SK-N-SH (cell line): ENCODE measurements around the gene FRMD3. TPM values are rescaled to one million over a fixed set of nuclear protein-coding genes. Genes with fewer than 3 reads are reported as not detected.
A peak's percentile ranks its signal among the peaks of the same experiment; 100 is the strongest.

Experiments
- CTCF ChIA-PET: fragments of 300-600, 350-600 bp; formaldehyde crosslinking; extraction: SDS; loops from one replicate; lab custom pipeline; 2021; lab: Yijun Ruan, JAX
- POLR2A ChIA-PET: fragments of 350-600 bp; sonication (Branson Sonifier 250); formaldehyde crosslinking; extraction: SDS; loops from one replicate; lab custom pipeline; 2020; ENCODE audit warnings: antibody characterized with exemption, inconsistent platforms; lab: Yijun Ruan, JAX
- DNase-seq: peaks from one replicate; pipeline ENCODE4 v3.0.0; 2012
- H2AFZ ChIP-seq: fragments of 200-600 bp; sonication (generic); 2 replicates; pipeline ENCODE4 v1.8.1; 2016; ENCODE audit warnings: antibody characterized with exemption, mild to moderate bottlenecking, low read depth
- H3F3A ChIP-seq: fragments of 200-600 bp; sonication (generic); replicated peaks from 2 replicates; pipeline ENCODE3; 2016; ENCODE audit warnings: antibody characterized with exemption, mild to moderate bottlenecking; ENCODE audit not compliant: insufficient read depth
- H3K27ac ChIP-seq, 2 experiments: fragments of 200-500 bp in 1 of 2; fragments of 200-600 bp in 1 of 2; sonication (Bioruptor generic) in 1 of 2; sonication (generic), shearing (Covaris generic) in 1 of 2; 2 replicates each; pipeline versions ENCODE4 v1.5.1 to v1.6.1; 2014 to 2016; ENCODE audit warnings: low read depth in 2 of 2, inconsistent platforms in 1 of 2, low read length in 1 of 2, mild to moderate bottlenecking in 1 of 2, mixed read lengths in 1 of 2
- H3K27me3 ChIP-seq: fragments of 200-600 bp; sonication (generic), shearing (Covaris generic); 2 replicates; pipeline ENCODE4 v1.6.1; 2016; ENCODE audit warnings: mixed run types; ENCODE audit not compliant: insufficient read depth
- H3K36me3 ChIP-seq, 2 experiments: fragments of 200-500 bp in 1 of 2; fragments of 200-600 bp in 1 of 2; sonication (Bioruptor generic) in 1 of 2; sonication (generic) in 1 of 2; replicated peaks in 1 of 2; 2 replicates each; pipeline versions ENCODE3 to v1.5.1; 2014 to 2016; ENCODE audit warnings: low read length in 1 of 2, mild to moderate bottlenecking in 1 of 2; ENCODE audit not compliant: insufficient read depth in 2 of 2, control insufficient read depth in 1 of 2
- H3K4me1 ChIP-seq, 2 experiments: fragments of 200-500 bp in 1 of 2; fragments of 200-600 bp in 1 of 2; sonication (Bioruptor generic) in 1 of 2; sonication (generic), shearing (Covaris generic) in 1 of 2; 2 replicates each; pipeline versions ENCODE4 v1.5.1 to v1.6.1; 2014 to 2016; ENCODE audit warnings: low read depth in 1 of 2, low read length in 1 of 2, mixed run types in 1 of 2; ENCODE audit not compliant: insufficient read depth in 2 of 2, control insufficient read depth in 1 of 2
- H3K4me2 ChIP-seq: fragments of 200-600 bp; sonication (generic), shearing (Covaris generic); 2 replicates; pipeline ENCODE4 v1.6.1; 2017; ENCODE audit warnings: mixed run types
- H3K4me3 ChIP-seq, 2 experiments: fragments of 200-500 bp in 1 of 2; fragments of 200-600 bp in 1 of 2; sonication (Bioruptor generic) in 1 of 2; sonication (generic), shearing (Covaris generic) in 1 of 2; 2 replicates each; pipeline versions ENCODE4 v1.5.1 to v1.8.1; 2014 to 2016; ENCODE audit warnings: low read depth in 2 of 2, inconsistent platforms in 1 of 2, low read length in 1 of 2, mild to moderate bottlenecking in 1 of 2, mixed read lengths in 1 of 2, moderate library complexity in 1 of 2
- H3K79me2 ChIP-seq: fragments of 200-600 bp; sonication (generic); 2 replicates; pipeline ENCODE4 v1.8.1; 2017; ENCODE audit warnings: mild to moderate bottlenecking; ENCODE audit not compliant: insufficient read depth
- H3K9ac ChIP-seq: fragments of 200-600 bp; sonication (generic); 2 replicates; pipeline ENCODE4 v1.6.1; 2017; ENCODE audit warnings: mixed run types
- H3K9me2 ChIP-seq: fragments of 200-600 bp; sonication (generic); 2 replicates; pipeline ENCODE4 v1.6.1; 2017; ENCODE audit warnings: mixed run types
- H3K9me3 ChIP-seq: fragments of 200-600 bp; sonication (generic); 2 replicates; pipeline ENCODE4 v1.6.1; 2017; ENCODE audit warnings: mixed run types, mild to moderate bottlenecking, moderate library complexity
- H4K20me1 ChIP-seq: fragments of 200-600 bp; sonication (generic); 2 replicates; pipeline ENCODE4 v1.6.1; 2017; ENCODE audit warnings: mild to moderate bottlenecking, mixed run types; ENCODE audit not compliant: insufficient read depth
- EP300 ChIP-seq, 2 experiments: IDR thresholded peaks; 2 replicates each; pipeline versions ENCODE4 v1.4.0 to v1.6.1; 2012; ENCODE audit warnings: borderline replicate concordance in 1 of 2, low read depth in 1 of 2, low read length in 1 of 2
- GATA2 ChIP-seq: sonication (generic); formaldehyde crosslinking; IDR thresholded peaks from 2 replicates; pipeline ENCODE4 v1.5.0; 2020; ENCODE audit warnings: mild to moderate bottlenecking, missing genetic modification reagents
- MEF2A ChIP-seq: IDR thresholded peaks from 2 replicates; pipeline ENCODE4 v1.4.0; 2012; ENCODE audit warnings: low read depth, borderline replicate concordance
- NFIC ChIP-seq: IDR thresholded peaks from 2 replicates; pipeline ENCODE4 v1.4.0; 2012; ENCODE audit warnings: borderline replicate concordance
- RCOR1 ChIP-seq: fragments of 150-350 bp; IDR thresholded peaks from 2 replicates; pipeline ENCODE4 v1.6.1; 2017; ENCODE audit warnings: antibody characterized with exemption, low read length
- RFX5 ChIP-seq: IDR thresholded peaks from 2 replicates; pipeline ENCODE4 v1.6.1; 2012; ENCODE audit warnings: mild to moderate bottlenecking, improper control_type of control experiment, low read length
- SIN3A ChIP-seq: IDR thresholded peaks from 2 replicates; pipeline ENCODE4 v1.6.1; 2012; ENCODE audit warnings: low read depth, mild to moderate bottlenecking, low read length, moderate library complexity, borderline replicate concordance
- TAF1 ChIP-seq: IDR thresholded peaks from 2 replicates; pipeline ENCODE4 v1.6.1; 2012; ENCODE audit warnings: low read depth, mild to moderate bottlenecking, low read length, moderate library complexity, borderline replicate concordance
- TCF12 ChIP-seq: IDR thresholded peaks from 2 replicates; pipeline ENCODE4 v1.4.0; 2012
- TEAD4 ChIP-seq: IDR thresholded peaks from 2 replicates; pipeline ENCODE4 v1.4.0; 2012; ENCODE audit warnings: mild to moderate bottlenecking, borderline replicate concordance; ENCODE audit not compliant: insufficient read depth
- WGBS: methylation state at CpG from one replicate; pipeline ENCODE4 v1.1.6; 2017; ENCODE audit warnings: low lambda C conversion rate; 5-methylcytosine and 5-hydroxymethylcytosine counted together
- polyA plus RNA-seq, 3 experiments: library from polyadenylated mRNA; depleted of rRNA; stranded (reverse); fragments of >200 nt; gene quantifications; 2 replicates each; pipeline ENCODE4 v1.2.3, GENCODE V29; 2012
- TF ChIP-seq, protein P1 (sequence below): fragments of 150-350 bp; IDR thresholded peaks from 2 replicates; pipeline ENCODE4 v1.6.1; 2016; ENCODE audit warnings: mild to moderate bottlenecking, low read depth, low read length
- TF ChIP-seq, protein P2 (sequence below): fragments of 200-600 bp; sonication (generic); IDR thresholded peaks from 2 replicates; pipeline ENCODE4 v1.6.1; 2017; ENCODE audit warnings: antibody characterized with exemption, mild to moderate bottlenecking, moderate library complexity
- TF ChIP-seq, protein P3 (sequence below): IDR thresholded peaks from 2 replicates; pipeline ENCODE4 v1.4.0; 2012; ENCODE audit warnings: low read depth, borderline replicate concordance
- TF ChIP-seq, protein P4 (sequence below): fragments of 150-350 bp; IDR thresholded peaks from 2 replicates; pipeline ENCODE4 v1.6.1; 2017; ENCODE audit warnings: antibody characterized with exemption, low read length, low read depth, borderline replicate concordance
- TF ChIP-seq, protein P5 (sequence below): IDR thresholded peaks from 2 replicates; pipeline ENCODE4 v1.4.0; 2012; ENCODE audit warnings: low read depth, borderline replicate concordance

Gene FRMD3
- polyA plus RNA-seq, 1 of the 3 experiments (the other 2 are of a cell fraction), result 0.89 TPM

DNA sequence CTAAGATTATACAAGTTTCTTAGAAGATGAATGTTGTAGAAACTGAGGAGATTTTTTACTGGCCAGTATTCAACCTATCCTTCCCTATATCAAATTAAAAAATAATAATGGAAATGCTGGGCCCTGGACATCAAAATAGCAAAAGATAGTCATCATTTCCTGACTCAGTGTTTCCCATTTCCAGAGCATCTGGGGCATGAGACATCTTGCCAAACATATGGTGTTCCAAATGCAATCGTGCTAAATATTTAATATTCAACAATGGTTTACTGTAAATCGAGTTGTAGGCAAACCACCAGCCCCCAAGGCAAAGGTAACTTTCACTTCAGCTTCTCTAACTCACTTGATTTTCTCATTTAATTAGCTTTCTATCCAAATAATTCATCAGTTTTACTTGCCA, 152.9 kb downstream of the FRMD3 start (continued):
- TF ChIP-seq, protein P1, sequence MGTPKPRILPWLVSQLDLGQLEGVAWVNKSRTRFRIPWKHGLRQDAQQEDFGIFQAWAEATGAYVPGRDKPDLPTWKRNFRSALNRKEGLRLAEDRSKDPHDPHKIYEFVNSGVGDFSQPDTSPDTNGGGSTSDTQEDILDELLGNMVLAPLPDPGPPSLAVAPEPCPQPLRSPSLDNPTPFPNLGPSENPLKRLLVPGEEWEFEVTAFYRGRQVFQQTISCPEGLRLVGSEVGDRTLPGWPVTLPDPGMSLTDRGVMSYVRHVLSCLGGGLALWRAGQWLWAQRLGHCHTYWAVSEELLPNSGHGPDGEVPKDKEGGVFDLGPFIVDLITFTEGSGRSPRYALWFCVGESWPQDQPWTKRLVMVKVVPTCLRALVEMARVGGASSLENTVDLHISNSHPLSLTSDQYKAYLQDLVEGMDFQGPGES, result no peak
- TF ChIP-seq TEAD4, result no peak
- TF ChIP-seq, protein P2, sequence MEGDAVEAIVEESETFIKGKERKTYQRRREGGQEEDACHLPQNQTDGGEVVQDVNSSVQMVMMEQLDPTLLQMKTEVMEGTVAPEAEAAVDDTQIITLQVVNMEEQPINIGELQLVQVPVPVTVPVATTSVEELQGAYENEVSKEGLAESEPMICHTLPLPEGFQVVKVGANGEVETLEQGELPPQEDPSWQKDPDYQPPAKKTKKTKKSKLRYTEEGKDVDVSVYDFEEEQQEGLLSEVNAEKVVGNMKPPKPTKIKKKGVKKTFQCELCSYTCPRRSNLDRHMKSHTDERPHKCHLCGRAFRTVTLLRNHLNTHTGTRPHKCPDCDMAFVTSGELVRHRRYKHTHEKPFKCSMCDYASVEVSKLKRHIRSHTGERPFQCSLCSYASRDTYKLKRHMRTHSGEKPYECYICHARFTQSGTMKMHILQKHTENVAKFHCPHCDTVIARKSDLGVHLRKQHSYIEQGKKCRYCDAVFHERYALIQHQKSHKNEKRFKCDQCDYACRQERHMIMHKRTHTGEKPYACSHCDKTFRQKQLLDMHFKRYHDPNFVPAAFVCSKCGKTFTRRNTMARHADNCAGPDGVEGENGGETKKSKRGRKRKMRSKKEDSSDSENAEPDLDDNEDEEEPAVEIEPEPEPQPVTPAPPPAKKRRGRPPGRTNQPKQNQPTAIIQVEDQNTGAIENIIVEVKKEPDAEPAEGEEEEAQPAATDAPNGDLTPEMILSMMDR, result no peak
- TF ChIP-seq, protein P3, sequence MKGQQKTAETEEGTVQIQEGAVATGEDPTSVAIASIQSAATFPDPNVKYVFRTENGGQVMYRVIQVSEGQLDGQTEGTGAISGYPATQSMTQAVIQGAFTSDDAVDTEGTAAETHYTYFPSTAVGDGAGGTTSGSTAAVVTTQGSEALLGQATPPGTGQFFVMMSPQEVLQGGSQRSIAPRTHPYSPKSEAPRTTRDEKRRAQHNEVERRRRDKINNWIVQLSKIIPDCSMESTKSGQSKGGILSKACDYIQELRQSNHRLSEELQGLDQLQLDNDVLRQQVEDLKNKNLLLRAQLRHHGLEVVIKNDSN, result no peak

DNA sequence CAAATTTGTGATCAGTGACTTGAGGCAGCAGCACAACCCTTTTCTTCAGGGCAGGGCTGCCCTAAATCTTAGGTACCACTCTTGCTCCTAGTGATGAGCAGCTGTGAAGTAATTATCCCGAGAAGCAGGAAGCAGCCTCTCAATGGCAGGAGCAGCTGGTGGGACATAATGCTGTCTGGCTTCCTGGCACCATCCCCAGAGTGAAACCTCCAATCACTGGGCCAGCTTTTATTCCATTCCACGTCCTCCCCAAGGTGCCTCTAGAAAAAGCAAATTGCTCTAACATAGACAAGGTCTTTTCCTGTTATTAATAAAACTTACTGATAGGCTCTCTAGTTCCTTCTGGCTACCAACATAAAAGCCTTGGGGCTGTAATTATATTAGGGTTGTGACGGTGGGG, 154.0 kb downstream of the FRMD3 start:
- H3K27ac ChIP-seq, result peak overlapping the region; percentile 64 to 98; a peak in 3 of 4 replicates
- H3K4me2 ChIP-seq, result no peak overlapping the region
- no peak for TF ChIP-seq MEF2A
- peak in 1 of 2 experiments; percentile 70; a peak in 1 of 4 replicates for TF ChIP-seq EP300 (IDR thresholded peaks at IDR 0.05; ENCODE audit: borderline replicate concordance in 1 of 2, low read depth in 1 of 2, low read length in 1 of 2)
- TF ChIP-seq RCOR1, result peak; percentile 79
- ChIA-PET POLR2A (interaction anchor here (0.7 to 1.0 kb wide), 4 partner anchors 47 to 323 kb away, joined by 3 to 4 read pairs (median 3); partner anchors contain the start of gene UBQLN1), CTCF (interaction anchor here (0.8 to 1.8 kb wide), 5 partner anchors 12 to 80 kb away, joined by 3 to 6 read pairs (median 3); no protein-coding TSS in a partner anchor)
- no peaks in the 10 kb centered on the region for H3K9me2 ChIP-seq
- DNase-seq, result peak; percentile 42
- no peak overlapping the region for H2AFZ ChIP-seq
- peaks cover 0 to 24% of the 10 kb centered on the region in 2 experiments; a peak in 2 of 4 replicates for H3K4me1 ChIP-seq
- H3F3A ChIP-seq, result peaks cover 10% of the 10 kb centered on the region
- no peaks in the 10 kb centered on the region for H3K27me3 ChIP-seq
- WGBS, result 36% methylated on average over 3 of the region's 3 CpGs
- peaks cover 0 to 5% of the 10 kb centered on the region in 2 experiments for H3K36me3 ChIP-seq
- no peak overlapping the region for H3K4me3 ChIP-seq
- H3K79me2 ChIP-seq, result peaks cover 3% of the 10 kb centered on the region; the same call in 1 of the 2 replicates
- H3K9me3 ChIP-seq, result no peaks in the 10 kb centered on the region
- no peak overlapping the region for H3K9ac ChIP-seq
- H4K20me1 ChIP-seq, result no peaks in the 10 kb centered on the region

DNA sequence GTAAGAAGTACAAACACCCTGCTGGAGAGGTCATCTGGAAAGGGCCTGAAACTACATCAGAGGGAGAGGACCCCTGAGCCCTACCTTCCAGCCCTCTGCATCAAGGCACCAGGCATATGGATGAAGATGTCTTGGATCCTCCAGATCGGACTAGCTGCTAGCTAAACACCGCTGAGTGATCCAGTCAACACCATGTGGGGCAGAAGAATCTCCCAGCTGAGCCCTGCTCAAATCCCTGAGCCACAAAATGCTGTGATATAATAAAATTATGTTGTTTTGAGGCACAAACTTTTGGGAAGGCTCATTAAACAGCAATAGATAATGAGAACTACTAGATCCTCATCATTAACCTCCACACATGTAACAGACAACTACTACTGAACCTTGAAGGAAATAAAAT, 155.2 kb downstream of the FRMD3 start:
- Histone ChIP-seq H3K79me2 (no peaks in the 10 kb centered on the region; the same call in 1 of the 2 replicates), H3K9me2 (no peaks in the 10 kb centered on the region), H2AFZ (no peak overlapping the region), H3K4me1 (peaks cover 0 to 24% of the 10 kb centered on the region in 2 experiments; a peak in 2 of 4 replicates), H3K27ac (peak overlapping the region in 1 of 2 experiments; percentile 98; a peak in 2 of 4 replicates), H3K9me3 (no peaks in the 10 kb centered on the region), H3K4me3 (no peak overlapping the region; a peak in 1 of 4 replicates), H3K36me3 (peaks cover 0 to 5% of the 10 kb centered on the region in 2 experiments), H4K20me1 (no peaks in the 10 kb centered on the region), H3F3A (peaks cover 10% of the 10 kb centered on the region), H3K27me3 (no peaks in the 10 kb centered on the region), H3K4me2 (no peak overlapping the region), H3K9ac (no peak overlapping the region)
- WGBS, result 78% methylated on average over 2 of the region's 2 CpGs
- CTCF ChIA-PET, result no interaction called here
- POLR2A ChIA-PET, result no interaction called here
- no peak for DNase-seq
- TF ChIP-seq, protein P4, sequence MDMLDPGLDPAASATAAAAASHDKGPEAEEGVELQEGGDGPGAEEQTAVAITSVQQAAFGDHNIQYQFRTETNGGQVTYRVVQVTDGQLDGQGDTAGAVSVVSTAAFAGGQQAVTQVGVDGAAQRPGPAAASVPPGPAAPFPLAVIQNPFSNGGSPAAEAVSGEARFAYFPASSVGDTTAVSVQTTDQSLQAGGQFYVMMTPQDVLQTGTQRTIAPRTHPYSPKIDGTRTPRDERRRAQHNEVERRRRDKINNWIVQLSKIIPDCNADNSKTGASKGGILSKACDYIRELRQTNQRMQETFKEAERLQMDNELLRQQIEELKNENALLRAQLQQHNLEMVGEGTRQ, result no peak
- TF ChIP-seq GATA2, result no peak
- TF ChIP-seq, protein P5, sequence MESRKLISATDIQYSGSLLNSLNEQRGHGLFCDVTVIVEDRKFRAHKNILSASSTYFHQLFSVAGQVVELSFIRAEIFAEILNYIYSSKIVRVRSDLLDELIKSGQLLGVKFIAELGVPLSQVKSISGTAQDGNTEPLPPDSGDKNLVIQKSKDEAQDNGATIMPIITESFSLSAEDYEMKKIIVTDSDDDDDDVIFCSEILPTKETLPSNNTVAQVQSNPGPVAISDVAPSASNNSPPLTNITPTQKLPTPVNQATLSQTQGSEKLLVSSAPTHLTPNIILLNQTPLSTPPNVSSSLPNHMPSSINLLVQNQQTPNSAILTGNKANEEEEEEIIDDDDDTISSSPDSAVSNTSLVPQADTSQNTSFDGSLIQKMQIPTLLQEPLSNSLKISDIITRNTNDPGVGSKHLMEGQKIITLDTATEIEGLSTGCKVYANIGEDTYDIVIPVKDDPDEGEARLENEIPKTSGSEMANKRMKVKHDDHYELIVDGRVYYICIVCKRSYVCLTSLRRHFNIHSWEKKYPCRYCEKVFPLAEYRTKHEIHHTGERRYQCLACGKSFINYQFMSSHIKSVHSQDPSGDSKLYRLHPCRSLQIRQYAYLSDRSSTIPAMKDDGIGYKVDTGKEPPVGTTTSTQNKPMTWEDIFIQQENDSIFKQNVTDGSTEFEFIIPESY, result no peak
- no peak for TF ChIP-seq TCF12
- no peak for TF ChIP-seq TAF1
- no peak for TF ChIP-seq RCOR1
- no peak for TF ChIP-seq RFX5
- TF ChIP-seq MEF2A, result no peak
- TF ChIP-seq NFIC, result no peak
- no peak for TF ChIP-seq SIN3A
- TF ChIP-seq EP300 (IDR thresholded peaks at IDR 0.05; ENCODE audit: borderline replicate concordance in 1 of 2, low read depth in 1 of 2, low read length in 1 of 2), result no peak
- TF ChIP-seq, protein P1, result no peak
